IPS-20b (cell line): Measurements from ENCODE around the gene PTPRN2.
"Not testable (repeated sequence)": the region's sequence is repeated elsewhere in the genome, so short reads cannot be mapped to it uniquely, and the experiment has no call there.

ENCODE experiments used
- H3K27ac ChIP-seq: one replicate; pipeline ENCODE4 v1.5.1; 2013; ENCODE audit warnings: low read length
- H3K27me3 ChIP-seq: 2 replicates; pipeline ENCODE4 v1.6.1; 2013; ENCODE audit warnings: mild to moderate bottlenecking, low read length, inconsistent platforms; ENCODE audit not compliant: insufficient read depth
- H3K36me3 ChIP-seq: 2 replicates; pipeline ENCODE4 v1.6.1; 2013; ENCODE audit warnings: low read depth, mild to moderate bottlenecking, inconsistent platforms, low read length, moderate library complexity; ENCODE audit not compliant: insufficient read depth
- H3K4me1 ChIP-seq: 2 replicates; pipeline ENCODE4 v1.6.1; 2013; ENCODE audit warnings: mild to moderate bottlenecking, control low read depth, inconsistent platforms, low read length, moderate library complexity; ENCODE audit not compliant: insufficient read depth
- H3K4me3 ChIP-seq: 2 replicates; pipeline ENCODE4 v1.5.1; 2013; ENCODE audit warnings: mild to moderate bottlenecking, low read length, inconsistent platforms
- H3K9ac ChIP-seq: 2 replicates; pipeline ENCODE4 v1.6.1; 2013; ENCODE audit warnings: low read depth, mild to moderate bottlenecking, inconsistent platforms, low read length, moderate library complexity
- H3K9me3 ChIP-seq: 2 replicates; pipeline ENCODE4 v1.6.1; 2013; ENCODE audit warnings: mild to moderate bottlenecking, low read depth, low read length, inconsistent platforms; ENCODE audit not compliant: insufficient read depth

PTPRN2 gene

GRCh38 chr7:158525648-158526484 lies 61.8 kb downstream of the PTPRN2 start:
- no peak overlapping the region for H3K9ac ChIP-seq
- H3K36me3 ChIP-seq, result no peaks in the 10 kb centered on the region
- no peak overlapping the region for H3K27ac ChIP-seq
- H3K4me1 ChIP-seq, result no peaks in the 10 kb centered on the region
- peaks cover 13% of the 10 kb centered on the region; the same call in 1 of the 2 replicates for H3K9me3 ChIP-seq
- H3K27me3 ChIP-seq, result no peaks in the 10 kb centered on the region
- H3K4me3 ChIP-seq, result no peak overlapping the region

- Histone ChIP-seq H3K27me3 (no peaks in the 10 kb centered on the region), H3K4me1 (no peaks in the 10 kb centered on the region), H3K9ac (no peak overlapping the region), H3K27ac (no peak overlapping the region), H3K9me3 (peaks cover 13% of the 10 kb centered on the region; the same call in 1 of the 2 replicates), H3K36me3 (no peaks in the 10 kb centered on the region), H3K4me3 (no peak overlapping the region)
These were observed 62.6 kb downstream of the PTPRN2 start for GRCh38 chr7:158524749-158525635.

GRCh38 chr7:158524286-158524685 lies 63.3 kb downstream of the PTPRN2 start:
- H3K27me3 ChIP-seq, H3K36me3 ChIP-seq, H3K9ac ChIP-seq, H3K4me3 ChIP-seq, H3K27ac ChIP-seq, H3K4me1 ChIP-seq: not testable (repeated sequence)
- peaks cover 13% of the 10 kb centered on the region; the same call in 1 of the 2 replicates for H3K9me3 ChIP-seq

- not testable (repeated sequence) for H3K9ac ChIP-seq, H3K4me3 ChIP-seq, H3K4me1 ChIP-seq, H3K27ac ChIP-seq, H3K27me3 ChIP-seq, H3K36me3 ChIP-seq
- H3K9me3 ChIP-seq, result peaks cover 13% of the 10 kb centered on the region; the same call in 1 of the 2 replicates
These were observed 63.7 kb downstream of the PTPRN2 start for GRCh38 chr7:158523877-158524276.

GRCh38 chr7:158523165-158523856 lies 64.3 kb downstream of the PTPRN2 start:
- H3K4me3 ChIP-seq, H3K36me3 ChIP-seq, H3K27ac ChIP-seq, H3K27me3 ChIP-seq, H3K9ac ChIP-seq, H3K4me1 ChIP-seq: not testable (repeated sequence)
- peaks cover 13% of the 10 kb centered on the region; the same call in 1 of the 2 replicates for H3K9me3 ChIP-seq

GRCh38 chr7:158521795-158522194 lies 65.8 kb downstream of the PTPRN2 start:
- not testable (repeated sequence) for H3K4me3 ChIP-seq

GRCh38 chr7:158520825-158521224 lies 66.8 kb downstream of the PTPRN2 start:
- Histone ChIP-seq H3K9me3 (peaks cover 16% of the 10 kb centered on the region; the same call in 1 of the 2 replicates), H3K36me3 (no peaks in the 10 kb centered on the region), H3K4me1 (no peaks in the 10 kb centered on the region), H3K27me3 (no peaks in the 10 kb centered on the region), H3K4me3 (no peak overlapping the region), H3K9ac (no peak overlapping the region), H3K27ac (no peak overlapping the region)

More at GRCh38 chr7:158521795-158522194, 65.8 kb downstream of the PTPRN2 start:
- H3K4me1 ChIP-seq, H3K27ac ChIP-seq, H3K9ac ChIP-seq, H3K36me3 ChIP-seq, H3K27me3 ChIP-seq: not testable (repeated sequence)
- H3K9me3 ChIP-seq, result peaks cover 13% of the 10 kb centered on the region; the same call in 1 of the 2 replicates

- H3K27me3 ChIP-seq, result no peaks in the 10 kb centered on the region
- H3K9ac ChIP-seq, result no peak overlapping the region
- H3K4me3 ChIP-seq, result no peak overlapping the region
- no peaks in the 10 kb centered on the region for H3K36me3 ChIP-seq
- H3K27ac ChIP-seq, result no peak overlapping the region
- peaks cover 16% of the 10 kb centered on the region; the same call in 1 of the 2 replicates for H3K9me3 ChIP-seq
- no peaks in the 10 kb centered on the region for H3K4me1 ChIP-seq
These were observed 67.9 kb downstream of the PTPRN2 start for GRCh38 chr7:158519633-158520174.

- Histone ChIP-seq H3K4me1 (no peaks in the 10 kb centered on the region), H3K9ac (no peak overlapping the region), H3K27ac (no peak overlapping the region), H3K4me3 (no peak overlapping the region), H3K9me3 (peaks cover 16% of the 10 kb centered on the region; the same call in 1 of the 2 replicates), H3K36me3 (no peaks in the 10 kb centered on the region), H3K27me3 (no peaks in the 10 kb centered on the region)
These were observed 68.5 kb downstream of the PTPRN2 start for GRCh38 chr7:158518980-158519632.

- no peaks in the 10 kb centered on the region for H3K4me1 ChIP-seq
- H3K36me3 ChIP-seq, result no peaks in the 10 kb centered on the region
- H3K27me3 ChIP-seq, result no peaks in the 10 kb centered on the region
- peaks cover 6% of the 10 kb centered on the region; the same call in 1 of the 2 replicates for H3K9me3 ChIP-seq
- no peak overlapping the region for H3K27ac ChIP-seq
- H3K9ac ChIP-seq, result no peak overlapping the region
- no peak overlapping the region for H3K4me3 ChIP-seq
These were observed 70.1 kb downstream of the PTPRN2 start for GRCh38 chr7:158517571-158517970.

- Histone ChIP-seq H3K9ac (no peak overlapping the region), H3K36me3 (no peaks in the 10 kb centered on the region), H3K4me1 (no peaks in the 10 kb centered on the region), H3K27me3 (no peaks in the 10 kb centered on the region), H3K4me3 (no peak overlapping the region), H3K27ac (no peak overlapping the region), H3K9me3 (peaks cover 6% of the 10 kb centered on the region)
These were observed 70.6 kb downstream of the PTPRN2 start for GRCh38 chr7:158517072-158517471.
